ENCODE measurements around the gene CLEC2L. TPM values are rescaled to one million over a fixed set of nuclear protein-coding genes. Genes with fewer than 3 reads are reported as not detected.

Gene CLEC2L
- polyA plus RNA-seq, 3 donors = not detected

- WGBS (ENCODE audit: insufficient coverage) = 74% methylated on average over 11 of the region's 12 CpGs
- peaks cover 6% of the 10 kb centered on the region for H3K4me1 Mint-ChIP-seq
- Histone ChIP-seq H3K27me3 (ENCODE audit: control insufficient read depth in 2 of 2, insufficient read depth in 2 of 2, low read length in 2 of 2) (no peaks in the 10 kb centered on the region), H3K27ac (ENCODE audit: low read depth in 1 of 2, low read length in 2 of 2) (no peak overlapping the region), H3K9me3 (replicated peaks in 1 of 2; ENCODE audit: control insufficient read depth in 1 of 2, insufficient read depth in 1 of 2, low read length in 2 of 2) (no peaks in the 10 kb centered on the region), H3K9ac (ENCODE audit: insufficient read depth, low read length, poor library complexity, severe bottlenecking) (no peak overlapping the region), H2AFZ (ENCODE audit: insufficient read depth, low read depth, low read length, poor library complexity, severe bottlenecking) (no peak overlapping the region), H3K4me2 (replicated peaks; ENCODE audit: extremely low read depth, low read length, poor library complexity, severe bottlenecking) (no peak overlapping the region), H3K4me3 (replicated peaks in 1 of 3; ENCODE audit: low read depth in 2 of 3, low read length in 3 of 3) (no peak overlapping the region), H3K79me2 (ENCODE audit: insufficient read depth, low read length) (no peaks in the 10 kb centered on the region), H3K4me1 (ENCODE audit: control insufficient read depth in 1 of 2, insufficient read depth in 2 of 2, low read length in 2 of 2) (peaks cover 5 to 9% of the 10 kb centered on the region in 2 donors), H3K36me3 (replicated peaks in 1 of 2; ENCODE audit: control insufficient read depth in 1 of 2, insufficient read depth in 2 of 2, low read length in 2 of 2) (no peaks in the 10 kb centered on the region), H4K20me1 (ENCODE audit: insufficient read depth, low read length) (no peaks in the 10 kb centered on the region)
- H3K27ac Mint-ChIP-seq = no peak overlapping the region
- H3K4me3 Mint-ChIP-seq = no peak overlapping the region
- no peak for DNase-seq
- no peaks in the 10 kb centered on the region for H3K36me3 Mint-ChIP-seq
- H3K9me3 Mint-ChIP-seq = peaks cover 0 to 5% (median 0%) of the 10 kb centered on the region in 7 donors
- no peak for TF ChIP-seq CTCF (IDR thresholded peaks at IDR 0.05)
- intact Hi-C loops (cut with micrococcal nuclease) = no loop called here
- H3K27me3 Mint-ChIP-seq (ENCODE audit: low read depth in 3 of 3) = peaks cover 2 to 5% (median 4%) of the 10 kb centered on the region in 3 donors
Observed at GRCh38 chr7:139540203-139540602, 16.7 kb downstream of the CLEC2L start.

GRCh38 chr7:139541600-139542307, 18.3 kb downstream of the CLEC2L start:
- H3K4me3 Mint-ChIP-seq = no peak overlapping the region
- WGBS (ENCODE audit: insufficient coverage) = 98% methylated on average over 21 of the region's 21 CpGs
- Histone ChIP-seq H3K9ac (ENCODE audit: insufficient read depth, low read length, poor library complexity, severe bottlenecking) (no peak overlapping the region), H3K27me3 (ENCODE audit: control insufficient read depth in 2 of 2, insufficient read depth in 2 of 2, low read length in 2 of 2) (no peaks in the 10 kb centered on the region), H3K27ac (ENCODE audit: low read depth in 1 of 2, low read length in 2 of 2) (no peak overlapping the region), H3K4me3 (replicated peaks in 1 of 3; ENCODE audit: low read depth in 2 of 3, low read length in 3 of 3) (no peak overlapping the region), H3K79me2 (ENCODE audit: insufficient read depth, low read length) (no peaks in the 10 kb centered on the region), H3K4me2 (replicated peaks; ENCODE audit: extremely low read depth, low read length, poor library complexity, severe bottlenecking) (no peak overlapping the region), H2AFZ (ENCODE audit: insufficient read depth, low read depth, low read length, poor library complexity, severe bottlenecking) (no peak overlapping the region), H4K20me1 (ENCODE audit: insufficient read depth, low read length) (no peaks in the 10 kb centered on the region), H3K9me3 (replicated peaks in 1 of 2; ENCODE audit: control insufficient read depth in 1 of 2, insufficient read depth in 1 of 2, low read length in 2 of 2) (no peaks in the 10 kb centered on the region), H3K36me3 (replicated peaks in 1 of 2; ENCODE audit: control insufficient read depth in 1 of 2, insufficient read depth in 2 of 2, low read length in 2 of 2) (no peaks in the 10 kb centered on the region), H3K4me1 (ENCODE audit: control insufficient read depth in 1 of 2, insufficient read depth in 2 of 2, low read length in 2 of 2) (peaks cover 5 to 9% of the 10 kb centered on the region in 2 donors)
- no peak overlapping the region for H3K27ac Mint-ChIP-seq
- intact Hi-C loops (cut with micrococcal nuclease) = no loop called here
- DNase-seq = no peak
- peaks cover 0 to 5% (median 0%) of the 10 kb centered on the region in 7 donors for H3K9me3 Mint-ChIP-seq
- peaks cover 2 to 3% (median 3%) of the 10 kb centered on the region in 3 donors for H3K27me3 Mint-ChIP-seq (ENCODE audit: low read depth in 3 of 3)
- peaks cover 6% of the 10 kb centered on the region for H3K4me1 Mint-ChIP-seq
- TF ChIP-seq CTCF (IDR thresholded peaks at IDR 0.05) = no peak
- no peaks in the 10 kb centered on the region for H3K36me3 Mint-ChIP-seq
